ENCODE data around the gene TRIP12. TPM values are rescaled to one million over a fixed set of nuclear protein-coding genes. Genes with fewer than 3 reads are reported as not detected.

Gene TRIP12
- polyA plus RNA-seq, 2 of the 4 experiments (the other 2 are of a cell fraction) = 103 to 151 TPM

DNA sequence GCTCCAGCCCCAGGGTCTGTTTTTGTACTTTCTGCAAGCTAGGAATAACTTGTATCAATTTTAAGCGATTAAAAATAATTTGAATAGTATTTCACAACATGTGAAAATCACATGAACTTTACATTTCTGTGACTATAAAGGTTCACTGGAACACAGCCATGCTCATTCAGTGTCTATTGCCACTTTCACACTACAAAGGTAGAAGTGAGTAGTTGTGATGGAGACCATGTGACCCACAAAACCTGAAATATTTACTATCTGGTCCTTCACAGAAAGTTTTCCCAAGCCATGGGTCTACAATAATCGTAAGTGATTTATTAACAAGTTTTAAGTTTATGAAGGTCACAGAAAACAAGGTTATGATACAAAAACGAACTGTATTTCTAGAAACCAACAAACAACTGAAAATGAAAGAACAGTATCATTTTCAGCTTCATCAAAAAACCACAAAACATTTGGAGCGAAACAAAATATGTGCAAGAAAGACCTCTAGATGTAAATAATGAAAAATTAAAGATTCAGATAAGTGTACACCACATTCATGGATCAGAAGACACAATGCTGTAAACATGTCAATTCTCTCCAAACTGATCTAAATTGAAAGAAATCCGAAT is 138.6 kb downstream of the TRIP12 start:
- no peak for ATAC-seq
- H3K4me3 ChIP-seq = no peak overlapping the region
- ChIA-PET CTCF (interaction anchor here (0.8 to 4.8 kb wide), 2 partner anchors 18 to 19 kb away, joined by 3 to 39 read pairs; no protein-coding TSS in a partner anchor), POLR2A (no interaction called here)
- no peaks in the 10 kb centered on the region for H3K9me3 ChIP-seq
- no peak overlapping the region for H3K27ac ChIP-seq
- 86% methylated on average over 5 of the region's 5 CpGs for WGBS (ENCODE audit: missing lambda C conversion rate)
- no peaks in the 10 kb centered on the region for H3K4me1 ChIP-seq
- TF ChIP-seq RFX5 (IDR thresholded peaks at IDR 0.05) = no peak
- no peak for TF ChIP-seq CHD4 (IDR thresholded peaks at IDR 0.05; ENCODE audit: borderline replicate concordance)
- TF ChIP-seq BHLHE40 (IDR thresholded peaks at IDR 0.05; ENCODE audit: low read depth, low read length) = no peak
- no peak for TF ChIP-seq MAZ (IDR thresholded peaks at IDR 0.05; ENCODE audit: borderline replicate concordance, low read depth, low read length)
- TF ChIP-seq, protein P1, sequence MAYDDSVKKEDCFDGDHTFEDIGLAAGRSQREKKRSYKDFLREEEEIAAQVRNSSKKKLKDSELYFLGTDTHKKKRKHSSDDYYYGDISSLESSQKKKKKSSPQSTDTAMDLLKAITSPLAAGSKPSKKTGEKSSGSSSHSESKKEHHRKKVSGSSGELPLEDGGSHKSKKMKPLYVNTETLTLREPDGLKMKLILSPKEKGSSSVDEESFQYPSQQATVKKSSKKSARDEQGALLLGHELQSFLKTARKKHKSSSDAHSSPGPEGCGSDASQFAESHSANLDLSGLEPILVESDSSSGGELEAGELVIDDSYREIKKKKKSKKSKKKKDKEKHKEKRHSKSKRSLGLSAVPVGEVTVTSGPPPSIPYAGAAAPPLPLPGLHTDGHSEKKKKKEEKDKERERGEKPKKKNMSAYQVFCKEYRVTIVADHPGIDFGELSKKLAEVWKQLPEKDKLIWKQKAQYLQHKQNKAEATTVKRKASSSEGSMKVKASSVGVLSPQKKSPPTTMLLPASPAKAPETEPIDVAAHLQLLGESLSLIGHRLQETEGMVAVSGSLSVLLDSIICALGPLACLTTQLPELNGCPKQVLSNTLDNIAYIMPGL (CRISPR knock-in tag; IDR thresholded peaks at IDR 0.05; ENCODE audit: borderline replicate concordance) = no peak
- TF ChIP-seq MAFK (IDR thresholded peaks at IDR 0.05; ENCODE audit: partially characterized antibody) = no peak
- no peak for TF ChIP-seq SREBF2 (IDR thresholded peaks at IDR 0.05)
- no peak for TF ChIP-seq CEBPB (IDR thresholded peaks at IDR 0.05)
- TF ChIP-seq RCOR1 (IDR thresholded peaks at IDR 0.05; ENCODE audit: low read depth, low read length) = no peak
- no peak for TF ChIP-seq ZC3H11A (IDR thresholded peaks at IDR 0.05)
- no peak for TF ChIP-seq HOXB5 (CRISPR knock-in tag; IDR thresholded peaks at IDR 0.05)
- TF ChIP-seq RNF2 (IDR thresholded peaks at IDR 0.05; ENCODE audit: borderline replicate concordance, low read depth) = no peak
- TF ChIP-seq JUN (IDR thresholded peaks at IDR 0.05) = no peak
- no peak for TF ChIP-seq ZNF302 (CRISPR knock-in tag; IDR thresholded peaks at IDR 0.05)
- no peak for TF ChIP-seq NFE2L2 (conservative IDR thresholded peaks at IDR 0.05; ENCODE audit: low read length)
- no peak for TF ChIP-seq SMC3 (IDR thresholded peaks at IDR 0.05)
- no peak for DNase-seq (ENCODE audit: low read depth in 1 of 2, low spot score in 1 of 2)
- FAIRE-seq = no peak
- no peak overlapping the region for H3K4me2 ChIP-seq

DNA sequence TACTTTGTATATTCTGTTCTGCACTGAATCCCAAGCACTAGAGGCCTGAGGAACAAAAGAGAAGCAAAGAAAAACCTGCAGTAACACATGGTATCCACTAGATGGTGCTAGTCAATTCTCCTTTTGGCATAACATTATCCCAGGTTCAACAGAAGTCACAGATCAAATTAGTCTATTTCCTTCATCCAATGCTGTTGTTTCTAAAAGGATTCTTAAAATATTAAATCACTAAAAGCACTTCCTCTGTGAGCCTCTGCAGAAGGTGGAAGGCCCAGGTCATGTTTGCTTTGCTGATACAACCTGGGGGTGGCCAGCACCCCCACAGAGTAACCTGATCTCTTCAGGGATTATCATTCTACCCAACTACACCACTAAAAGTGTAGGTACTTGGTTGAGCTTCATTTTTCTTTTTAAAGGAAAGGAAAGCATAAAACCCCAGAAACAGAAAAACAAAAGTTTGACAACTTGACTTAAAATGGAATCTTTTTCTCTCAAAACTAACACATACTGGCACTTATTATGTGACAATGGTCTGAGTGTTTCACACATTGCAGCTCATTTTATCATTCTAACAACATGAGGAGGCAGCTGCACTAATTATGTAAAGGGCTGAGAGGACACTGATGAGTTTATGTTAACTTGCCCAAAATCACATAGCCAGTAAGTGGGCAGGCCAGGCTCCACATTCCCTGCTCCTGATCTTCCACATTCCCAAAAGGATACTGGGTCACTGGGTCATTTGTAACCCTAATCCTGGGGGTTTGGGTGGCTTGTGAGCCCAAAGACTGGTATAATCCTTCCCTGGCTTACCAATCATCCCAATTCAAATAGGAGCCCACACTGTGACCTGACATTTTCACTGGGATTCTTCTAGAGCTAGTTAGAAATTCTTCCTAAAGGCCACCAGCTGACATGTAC is 140.7 kb downstream of the TRIP12 start:
- Histone ChIP-seq H3K4me1 (no peaks in the 10 kb centered on the region), H3K4me3 (no peak overlapping the region), H3K27ac (no peak overlapping the region), H3K9me3 (no peaks in the 10 kb centered on the region), H3K4me2 (no peak overlapping the region)
- ATAC-seq (peak; percentile 84 to 91), FAIRE-seq (no peak), DNase-seq (ENCODE audit: low read depth in 1 of 2, low spot score in 1 of 2) (peak; percentile 24 to 45)
- POLR2A ChIA-PET = no interaction called here
- CTCF ChIA-PET = interaction anchor here (0.7 to 4.8 kb wide), 25 partner anchors 8 to 829 kb away, joined by 3 to 39 read pairs (median 4); no protein-coding TSS in a partner anchor
- TF ChIP-seq REST (IDR thresholded peaks at IDR 0.05) (no peak), FOSL2 (IDR thresholded peaks at IDR 0.05) (no peak), FOSL2 (CRISPR knock-in tag; IDR thresholded peaks at IDR 0.05) (no peak), RARB (CRISPR knock-in tag; IDR thresholded peaks at IDR 0.05) (no peak), PHF8 (IDR thresholded peaks at IDR 0.05; ENCODE audit: borderline replicate concordance, low read depth) (no peak), POLR2AphosphoS2 (conservative IDR thresholded peaks at IDR 0.05; ENCODE audit: low read length) (no peak), EHF (CRISPR knock-in tag; IDR thresholded peaks at IDR 0.05) (no peak), ESRRA (IDR thresholded peaks at IDR 0.05; ENCODE audit: borderline replicate concordance, low read length) (no peak), HDAC2 (IDR thresholded peaks at IDR 0.05) (no peak), CBX2 (IDR thresholded peaks at IDR 0.05; ENCODE audit: borderline replicate concordance, low read depth) (no peak), EHMT2 (IDR thresholded peaks at IDR 0.05; ENCODE audit: low read depth) (no peak), CTCF (IDR thresholded peaks at IDR 0.05) (peak; percentile 77), CBX8 (IDR thresholded peaks at IDR 0.05) (no peak), SREBF2 (IDR thresholded peaks at IDR 0.05) (no peak), GATA3 (IDR thresholded peaks at IDR 0.05; ENCODE audit: borderline replicate concordance) (no peak), HOXA7 (CRISPR knock-in tag; IDR thresholded peaks at IDR 0.05) (no peak)
